Measurements from ENCODE around the gene RNF220. TPM values are rescaled to one million over a fixed set of nuclear protein-coding genes. Genes with fewer than 3 reads are reported as not detected.

Gene RNF220
- total and polyA plus RNA-seq, 10 donors = 59.0 to 126 (median 71.7) TPM

DNA sequence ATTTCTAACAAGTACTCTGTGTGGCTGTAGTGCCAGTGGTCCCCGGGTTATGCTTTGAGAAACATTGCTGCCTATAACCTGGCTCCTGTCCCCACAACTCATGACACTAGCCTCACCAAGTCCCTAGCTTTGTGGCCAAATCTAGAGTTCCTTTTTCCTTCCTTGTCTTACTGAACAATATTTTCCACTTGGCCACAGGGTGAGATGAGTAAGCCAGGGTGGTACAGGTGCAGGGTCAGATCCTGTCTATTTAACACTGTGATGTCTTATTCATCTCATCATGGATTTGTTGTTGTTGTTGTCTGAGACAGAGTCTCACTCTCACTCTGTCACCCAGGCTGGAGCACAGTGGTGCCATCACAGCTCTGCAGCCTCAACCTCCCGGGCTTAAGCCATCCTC, 288.1 kb downstream of the RNF220 start:
- no peaks in the 10 kb centered on the region for H3K9me3 ChIP-seq
- peaks cover 0 to 37% (median 23%) of the 10 kb centered on the region in 6 donors for H3K4me1 ChIP-seq
- peak; percentile 37 for DNase-seq
- no peaks in the 10 kb centered on the region for H3K27me3 ChIP-seq (replicated peaks in 1 of 7)
- no peak overlapping the region for H3K27ac ChIP-seq
- no peaks in the 10 kb centered on the region for H3K36me3 ChIP-seq
- TF ChIP-seq, protein P1, sequence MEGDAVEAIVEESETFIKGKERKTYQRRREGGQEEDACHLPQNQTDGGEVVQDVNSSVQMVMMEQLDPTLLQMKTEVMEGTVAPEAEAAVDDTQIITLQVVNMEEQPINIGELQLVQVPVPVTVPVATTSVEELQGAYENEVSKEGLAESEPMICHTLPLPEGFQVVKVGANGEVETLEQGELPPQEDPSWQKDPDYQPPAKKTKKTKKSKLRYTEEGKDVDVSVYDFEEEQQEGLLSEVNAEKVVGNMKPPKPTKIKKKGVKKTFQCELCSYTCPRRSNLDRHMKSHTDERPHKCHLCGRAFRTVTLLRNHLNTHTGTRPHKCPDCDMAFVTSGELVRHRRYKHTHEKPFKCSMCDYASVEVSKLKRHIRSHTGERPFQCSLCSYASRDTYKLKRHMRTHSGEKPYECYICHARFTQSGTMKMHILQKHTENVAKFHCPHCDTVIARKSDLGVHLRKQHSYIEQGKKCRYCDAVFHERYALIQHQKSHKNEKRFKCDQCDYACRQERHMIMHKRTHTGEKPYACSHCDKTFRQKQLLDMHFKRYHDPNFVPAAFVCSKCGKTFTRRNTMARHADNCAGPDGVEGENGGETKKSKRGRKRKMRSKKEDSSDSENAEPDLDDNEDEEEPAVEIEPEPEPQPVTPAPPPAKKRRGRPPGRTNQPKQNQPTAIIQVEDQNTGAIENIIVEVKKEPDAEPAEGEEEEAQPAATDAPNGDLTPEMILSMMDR (IDR thresholded peaks at IDR 0.05 in 8 of 11, conservative IDR thresholded peaks at IDR 0.05 in 3 of 11) = no peak
- TF ChIP-seq POLR2A (IDR thresholded peaks at IDR 0.05) (no peak), POLR2AphosphoS5 (IDR thresholded peaks at IDR 0.05) (no peak)
- intact Hi-C loops (cut with DNase I; ENCODE audit: low total_unique reads) = no loop called here
- no peak overlapping the region for H3K4me3 ChIP-seq
- WGBS, 5 donors = 67 to 93% (median 82%) methylated on average over 2 of the region's 2 CpGs

- H3K27ac ChIP-seq = no peak overlapping the region
- no peak overlapping the region for H3K4me3 ChIP-seq
- WGBS, 5 donors = 92 to 99% (median 96%) methylated on average over 3 of the region's 3 CpGs
- H3K36me3 ChIP-seq = no peaks in the 10 kb centered on the region
- no peaks in the 10 kb centered on the region for H3K27me3 ChIP-seq (replicated peaks in 1 of 7)
- intact Hi-C loops (cut with DNase I; ENCODE audit: low total_unique reads) = no loop called here
- no peak for DNase-seq
- no peaks in the 10 kb centered on the region for H3K9me3 ChIP-seq
- peaks cover 0 to 44% (median 30%) of the 10 kb centered on the region in 6 donors for H3K4me1 ChIP-seq
- TF ChIP-seq POLR2A (IDR thresholded peaks at IDR 0.05) (no peak), POLR2AphosphoS5 (IDR thresholded peaks at IDR 0.05) (no peak)
- TF ChIP-seq, protein P1 (IDR thresholded peaks at IDR 0.05 in 8 of 11, conservative IDR thresholded peaks at IDR 0.05 in 3 of 11) = no peak
These were observed 288.8 kb downstream of the RNF220 start for GRCh38 chr1:44693900-44694299.

DNA sequence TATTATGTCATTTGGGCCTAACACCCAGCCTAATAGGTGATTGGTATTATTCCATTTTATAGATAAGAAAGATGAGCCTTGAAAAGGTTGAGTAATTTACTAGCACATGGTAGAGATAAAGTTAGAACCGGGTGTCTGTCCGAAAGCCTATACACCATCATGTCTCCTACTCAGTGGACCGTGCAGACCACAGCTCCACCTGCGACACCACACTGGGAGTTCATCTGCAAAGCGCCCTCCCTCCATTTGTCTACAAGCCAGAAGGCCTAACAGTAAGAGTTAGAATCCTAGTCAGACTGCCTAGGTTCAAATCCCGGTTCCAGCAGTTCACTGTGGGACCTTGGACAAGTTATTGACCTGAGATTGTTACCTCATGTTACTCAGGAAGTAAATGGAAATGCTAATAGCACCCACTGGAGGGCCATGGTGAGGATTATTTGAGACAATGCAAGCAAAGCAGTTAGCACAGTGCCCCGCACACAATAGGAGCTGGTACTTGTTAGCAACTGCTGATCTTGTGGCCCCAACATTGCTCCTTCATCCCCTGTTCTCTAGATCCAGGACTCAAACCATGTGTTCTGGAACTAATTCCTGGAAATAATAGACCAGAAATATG, 289.9 kb downstream of the RNF220 start:
- WGBS, 5 donors = 75 to 89% (median 79%) methylated on average over 7 of the region's 7 CpGs
- peak; percentile 79 for DNase-seq
- intact Hi-C loops (cut with DNase I; ENCODE audit: low total_unique reads) = no loop called here

GRCh38 chr1:44695671-44696070, 290.6 kb downstream of the RNF220 start:
- intact Hi-C loops (cut with DNase I; ENCODE audit: low total_unique reads) = no loop called here
- DNase-seq = no peak
- H3K9me3 ChIP-seq = no peaks in the 10 kb centered on the region
- no peak overlapping the region for H3K4me3 ChIP-seq
- H3K27ac ChIP-seq = no peak overlapping the region
- TF ChIP-seq, protein P1 (IDR thresholded peaks at IDR 0.05 in 8 of 11, conservative IDR thresholded peaks at IDR 0.05 in 3 of 11) = no peak
- TF ChIP-seq POLR2AphosphoS5 (IDR thresholded peaks at IDR 0.05) (no peak), POLR2A (IDR thresholded peaks at IDR 0.05) (no peak)
- WGBS, 5 donors = 92 to 99% (median 95%) methylated on average over 4 of the region's 4 CpGs
- no peaks in the 10 kb centered on the region for H3K36me3 ChIP-seq
- peaks cover 0 to 46% (median 31%) of the 10 kb centered on the region in 6 donors for H3K4me1 ChIP-seq
- H3K27me3 ChIP-seq (replicated peaks in 1 of 7) = no peaks in the 10 kb centered on the region

More for the DNA sequence above, 289.9 kb downstream of the RNF220 start:
- Histone ChIP-seq H3K27ac (peak overlapping the region in 1 of 8 donors; percentile 42), H3K9me3 (no peaks in the 10 kb centered on the region), H3K4me3 (no peak overlapping the region), H3K36me3 (no peaks in the 10 kb centered on the region), H3K4me1 (peaks cover 0 to 46% (median 31%) of the 10 kb centered on the region in 6 donors), H3K27me3 (replicated peaks in 1 of 7) (no peaks in the 10 kb centered on the region)
- TF ChIP-seq POLR2AphosphoS5 (IDR thresholded peaks at IDR 0.05) (no peak), POLR2A (IDR thresholded peaks at IDR 0.05) (no peak)
- TF ChIP-seq, protein P1 (IDR thresholded peaks at IDR 0.05 in 8 of 11, conservative IDR thresholded peaks at IDR 0.05 in 3 of 11) = no peak

All from spleen (tissue), 11 donors.